GM12878 (cell line): ENCODE measurements around the gene LRRC63. TPM values are rescaled to one million over a fixed set of nuclear protein-coding genes. Genes with fewer than 3 reads are reported as not detected.

Experiments
- ATF3 ChIP-seq: IDR thresholded peaks from 2 replicates; pipeline ENCODE4 v1.6.1; 2011; ENCODE audit warnings: low read depth, mild to moderate bottlenecking, low read length, moderate library complexity, borderline replicate concordance; ENCODE audit errors: extremely low read depth
- CBX5 ChIP-seq: sonication (generic); IDR thresholded peaks from 2 replicates; pipeline ENCODE4 v1.6.1; 2016; ENCODE audit warnings: low read depth, moderate library complexity, mild to moderate bottlenecking, inconsistent platforms
- HDGF ChIP-seq: fragments of 450-650 bp; IDR thresholded peaks from 2 replicates; pipeline ENCODE4 v1.6.1; 2016; ENCODE audit warnings: antibody characterized with exemption
- IRF5 ChIP-seq: fragments of 450-650 bp; IDR thresholded peaks from 2 replicates; pipeline ENCODE4 v1.6.1; 2017; ENCODE audit warnings: borderline replicate concordance
- LARP7 ChIP-seq: fragments of 450-650 bp; IDR thresholded peaks from 2 replicates; pipeline ENCODE4 v1.6.1; 2017; ENCODE audit warnings: mild to moderate bottlenecking
- SREBF1 ChIP-seq: IDR thresholded peaks from 2 replicates; pipeline ENCODE4 v1.6.1; 2012; ENCODE audit warnings: mild to moderate bottlenecking, low read length
- TCF12 ChIP-seq: IDR thresholded peaks from 2 replicates; pipeline ENCODE4 v1.6.1; 2011; ENCODE audit warnings: low read depth, mild to moderate bottlenecking, low read length
- ZBTB11 ChIP-seq: fragments of 450-650 bp; formaldehyde crosslinking; IDR thresholded peaks from 2 replicates; pipeline ENCODE4 v1.5.0; 2022; ENCODE audit warnings: mild to moderate bottlenecking, missing genetic modification characterization
- ZNF384 ChIP-seq: IDR thresholded peaks from 2 replicates; pipeline ENCODE4 v1.6.1; 2012; ENCODE audit warnings: low read depth, mild to moderate bottlenecking, low read length, improper control_type of control experiment, borderline replicate concordance
- ZNF592 ChIP-seq: fragments of 450-650 bp; IDR thresholded peaks from 2 replicates; pipeline ENCODE4 v1.6.1; 2017; ENCODE audit warnings: mild to moderate bottlenecking, moderate library complexity
- polyA plus RNA-seq, 11 experiments: library from polyadenylated mRNA; depleted of rRNA in 4 of 11; unstranded in 6 of 11; stranded (reverse) in 5 of 11; fragments of >200 nt; fragmentation: Nextera tagmentation in 4 of 11; fragmentation: Illumina TruSeq in 1 of 11; extraction: Ambion mirVana in 4 of 11; extraction: Trizol in 1 of 11; gene quantifications; 1 replicate in 1 of 11; 2 replicates in 10 of 11; pipeline versions ENCODE4 v1.2.1 to v1.2.3, GENCODE V29; 2011 to 2016; ENCODE audit warnings: inconsistent platforms in 2 of 11, missing spikeins in 2 of 11, low read depth in 1 of 11
- total RNA-seq, 4 experiments: library from RNA; depleted of rRNA in 3 of 4; stranded (reverse); fragments of >200 nt in 3 of 4; fragmentation: Illumina TruSeq in 1 of 4; extraction: Trizol in 1 of 4; gene quantifications; 2 replicates each; pipeline versions ENCODE4 v1.2.1 to v1.2.3, GENCODE V29; 2013 to 2021
- TF ChIP-seq, protein P1 (sequence below): fragments of 150-350 bp; IDR thresholded peaks from 2 replicates; pipeline ENCODE4 v1.6.1; 2016; ENCODE audit warnings: low read depth, low read length
- TF ChIP-seq, protein P2 (sequence below): fragments of 450-650 bp; IDR thresholded peaks from 2 replicates; pipeline ENCODE4 v1.6.1; 2017; ENCODE audit warnings: antibody characterized with exemption, mild to moderate bottlenecking, moderate library complexity

Gene LRRC63
- total and polyA plus RNA-seq, 10 of the 15 experiments (the other 5 are each of a cell fraction or from before 2014, with no cell fraction given) = 0.34 to 0.98 (median 0.76) TPM; not detected in 1

DNA sequence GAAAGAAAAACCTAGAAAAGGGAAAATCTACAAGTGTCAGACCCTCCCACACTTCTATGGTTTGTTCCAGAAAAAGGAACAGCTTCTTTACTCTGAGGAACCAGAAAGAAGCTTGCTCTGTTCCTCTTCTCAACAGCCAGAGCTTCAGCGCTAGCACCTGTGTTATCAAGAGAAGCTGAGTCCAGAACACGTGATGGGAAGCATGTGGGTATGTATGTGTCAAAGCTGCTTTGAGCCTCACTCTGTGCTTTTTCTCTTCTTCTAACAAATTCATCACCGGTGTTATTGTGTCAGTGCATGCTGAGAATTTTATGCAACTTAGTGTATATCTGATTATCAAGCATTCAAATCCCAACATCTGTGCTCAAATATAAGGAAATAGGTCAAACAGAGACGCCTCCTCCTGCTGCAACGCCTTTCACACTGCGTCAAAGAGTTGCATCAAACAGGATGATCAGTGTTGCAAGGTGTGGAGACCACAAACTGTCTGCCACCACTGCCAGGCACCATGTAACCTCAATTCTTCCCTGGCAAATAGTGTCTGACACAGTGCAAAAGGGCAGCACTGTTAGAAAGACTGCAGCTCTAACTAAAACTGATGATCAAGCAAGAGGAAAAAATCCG lies 83.9 kb downstream of the LRRC63 start (continued):
- no peak for TF ChIP-seq ZBTB11
- TF ChIP-seq ATF3 = peak; percentile 50; the same call in 1 of the 2 replicates
- TF ChIP-seq ZNF592 = no peak
- no peak for TF ChIP-seq HDGF
- no peak for TF ChIP-seq SREBF1
- no peak for TF ChIP-seq CBX5
- TF ChIP-seq IRF5 = no peak
- no peak for TF ChIP-seq TCF12
- TF ChIP-seq, protein P1, sequence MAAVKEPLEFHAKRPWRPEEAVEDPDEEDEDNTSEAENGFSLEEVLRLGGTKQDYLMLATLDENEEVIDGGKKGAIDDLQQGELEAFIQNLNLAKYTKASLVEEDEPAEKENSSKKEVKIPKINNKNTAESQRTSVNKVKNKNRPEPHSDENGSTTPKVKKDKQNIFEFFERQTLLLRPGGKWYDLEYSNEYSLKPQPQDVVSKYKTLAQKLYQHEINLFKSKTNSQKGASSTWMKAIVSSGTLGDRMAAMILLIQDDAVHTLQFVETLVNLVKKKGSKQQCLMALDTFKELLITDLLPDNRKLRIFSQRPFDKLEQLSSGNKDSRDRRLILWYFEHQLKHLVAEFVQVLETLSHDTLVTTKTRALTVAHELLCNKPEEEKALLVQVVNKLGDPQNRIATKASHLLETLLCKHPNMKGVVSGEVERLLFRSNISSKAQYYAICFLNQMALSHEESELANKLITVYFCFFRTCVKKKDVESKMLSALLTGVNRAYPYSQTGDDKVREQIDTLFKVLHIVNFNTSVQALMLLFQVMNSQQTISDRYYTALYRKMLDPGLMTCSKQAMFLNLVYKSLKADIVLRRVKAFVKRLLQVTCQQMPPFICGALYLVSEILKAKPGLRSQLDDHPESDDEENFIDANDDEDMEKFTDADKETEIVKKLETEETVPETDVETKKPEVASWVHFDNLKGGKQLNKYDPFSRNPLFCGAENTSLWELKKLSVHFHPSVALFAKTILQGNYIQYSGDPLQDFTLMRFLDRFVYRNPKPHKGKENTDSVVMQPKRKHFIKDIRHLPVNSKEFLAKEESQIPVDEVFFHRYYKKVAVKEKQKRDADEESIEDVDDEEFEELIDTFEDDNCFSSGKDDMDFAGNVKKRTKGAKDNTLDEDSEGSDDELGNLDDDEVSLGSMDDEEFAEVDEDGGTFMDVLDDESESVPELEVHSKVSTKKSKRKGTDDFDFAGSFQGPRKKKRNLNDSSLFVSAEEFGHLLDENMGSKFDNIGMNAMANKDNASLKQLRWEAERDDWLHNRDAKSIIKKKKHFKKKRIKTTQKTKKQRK = no peak
- no peak for TF ChIP-seq ZNF384
- TF ChIP-seq LARP7 = no peak
- TF ChIP-seq, protein P2, sequence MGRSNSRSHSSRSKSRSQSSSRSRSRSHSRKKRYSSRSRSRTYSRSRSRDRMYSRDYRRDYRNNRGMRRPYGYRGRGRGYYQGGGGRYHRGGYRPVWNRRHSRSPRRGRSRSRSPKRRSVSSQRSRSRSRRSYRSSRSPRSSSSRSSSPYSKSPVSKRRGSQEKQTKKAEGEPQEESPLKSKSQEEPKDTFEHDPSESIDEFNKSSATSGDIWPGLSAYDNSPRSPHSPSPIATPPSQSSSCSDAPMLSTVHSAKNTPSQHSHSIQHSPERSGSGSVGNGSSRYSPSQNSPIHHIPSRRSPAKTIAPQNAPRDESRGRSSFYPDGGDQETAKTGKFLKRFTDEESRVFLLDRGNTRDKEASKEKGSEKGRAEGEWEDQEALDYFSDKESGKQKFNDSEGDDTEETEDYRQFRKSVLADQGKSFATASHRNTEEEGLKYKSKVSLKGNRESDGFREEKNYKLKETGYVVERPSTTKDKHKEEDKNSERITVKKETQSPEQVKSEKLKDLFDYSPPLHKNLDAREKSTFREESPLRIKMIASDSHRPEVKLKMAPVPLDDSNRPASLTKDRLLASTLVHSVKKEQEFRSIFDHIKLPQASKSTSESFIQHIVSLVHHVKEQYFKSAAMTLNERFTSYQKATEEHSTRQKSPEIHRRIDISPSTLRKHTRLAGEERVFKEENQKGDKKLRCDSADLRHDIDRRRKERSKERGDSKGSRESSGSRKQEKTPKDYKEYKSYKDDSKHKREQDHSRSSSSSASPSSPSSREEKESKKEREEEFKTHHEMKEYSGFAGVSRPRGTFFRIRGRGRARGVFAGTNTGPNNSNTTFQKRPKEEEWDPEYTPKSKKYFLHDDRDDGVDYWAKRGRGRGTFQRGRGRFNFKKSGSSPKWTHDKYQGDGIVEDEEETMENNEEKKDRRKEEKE = no peak
